NCI-H128 (cell line): ENCODE measurements around the gene MMS19.
"Not testable (repeated sequence)": the region's sequence is repeated elsewhere in the genome, so short reads cannot be mapped to it uniquely, and the experiment has no call there.

Experiments used
- DNase-seq: peaks from one replicate; lab custom pipeline; 2025; ENCODE audit not compliant: unreplicated experiment; lab: John Stamatoyannopoulos, UW

Gene MMS19

DNA sequence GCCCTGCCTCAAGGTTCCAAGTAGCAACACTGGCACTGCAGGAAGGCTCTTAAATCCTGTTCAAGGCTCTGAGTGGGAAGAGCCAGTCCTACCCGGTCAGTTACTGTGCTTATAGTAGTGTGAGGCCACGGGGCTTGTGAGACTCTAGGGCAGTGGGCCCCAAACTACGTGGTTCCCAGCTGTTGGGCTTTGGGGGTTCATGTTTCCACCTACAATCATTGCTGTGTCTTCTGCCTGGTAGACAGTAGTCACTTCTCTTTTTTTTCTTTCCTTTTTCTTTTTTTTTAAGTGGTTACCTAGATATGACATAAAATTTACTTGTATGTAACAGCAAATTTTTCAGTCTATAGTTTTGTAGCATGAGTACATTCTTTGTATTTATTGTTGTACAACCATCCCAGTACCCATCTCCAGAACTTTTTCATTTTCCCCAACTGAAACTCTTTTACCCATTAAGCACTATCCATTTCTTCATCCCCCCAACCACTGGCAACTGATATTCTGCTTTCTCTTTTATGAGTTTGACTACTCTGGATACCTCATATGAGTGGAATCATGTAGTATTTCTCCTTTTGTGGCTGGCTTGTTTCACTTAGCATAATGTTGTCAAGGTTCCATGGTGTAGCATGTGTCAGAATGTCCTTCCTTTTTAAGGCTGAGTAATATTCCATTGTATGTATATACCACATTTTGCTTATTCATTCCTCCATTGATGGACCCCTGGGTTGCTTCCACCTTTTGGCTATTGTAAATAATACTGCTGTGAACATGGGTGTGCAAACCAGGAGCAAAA lies 8.2 kb upstream of the MMS19 start:
- no peak for DNase-seq

- DNase-seq, result no peak
Observed at GRCh38 chr10:97505152-97505551, 6.9 kb upstream of the MMS19 start.

GRCh38 chr10:97503406-97503805 lies 5.2 kb upstream of the MMS19 start:
- DNase-seq, result no peak

- DNase-seq, result no peak
Observed at GRCh38 chr10:97502916-97503315, 4.7 kb upstream of the MMS19 start.

- DNase-seq, result no peak
Observed at GRCh38 chr10:97500297-97500575, 2.0 kb upstream of the MMS19 start.

- DNase-seq, result no peak
Observed at GRCh38 chr10:97499561-97500296, 1.5 kb upstream of the MMS19 start.

- no peak for DNase-seq
Observed at GRCh38 chr10:97498841-97499560, 779 bp upstream of the MMS19 start, which contains the start of gene UBTD1. Gene UBTD1, plus strand, starts transcription at chr10:97498924. Its CDS starts 280 bp downstream, at chr10:97499204.

DNA sequence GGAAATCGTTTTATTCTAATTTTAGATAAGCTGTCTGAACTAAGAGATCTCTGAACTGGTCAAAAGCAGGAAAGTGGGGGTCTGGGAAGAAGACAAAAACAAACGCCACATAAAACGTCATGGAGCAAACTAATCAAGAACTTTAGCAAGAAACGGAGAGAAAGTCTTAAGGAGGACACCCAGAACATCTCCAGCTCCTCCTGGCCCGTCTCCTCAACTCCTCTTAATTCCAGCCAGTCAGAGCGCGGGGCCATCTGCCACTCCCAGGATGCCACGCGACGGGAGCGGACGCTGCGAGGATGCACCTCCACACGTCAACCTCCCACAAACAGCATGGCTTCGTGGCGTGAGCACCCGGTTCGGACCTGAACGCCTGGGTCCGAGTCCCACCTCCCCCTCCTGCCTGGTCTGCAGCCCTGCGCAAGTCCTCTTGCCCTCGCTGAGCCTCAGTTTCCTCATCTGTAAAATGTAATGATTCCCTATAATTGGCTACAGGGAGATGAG lies 598 bp downstream of the MMS19 start:
- peak; percentile 38 for DNase-seq

DNA sequence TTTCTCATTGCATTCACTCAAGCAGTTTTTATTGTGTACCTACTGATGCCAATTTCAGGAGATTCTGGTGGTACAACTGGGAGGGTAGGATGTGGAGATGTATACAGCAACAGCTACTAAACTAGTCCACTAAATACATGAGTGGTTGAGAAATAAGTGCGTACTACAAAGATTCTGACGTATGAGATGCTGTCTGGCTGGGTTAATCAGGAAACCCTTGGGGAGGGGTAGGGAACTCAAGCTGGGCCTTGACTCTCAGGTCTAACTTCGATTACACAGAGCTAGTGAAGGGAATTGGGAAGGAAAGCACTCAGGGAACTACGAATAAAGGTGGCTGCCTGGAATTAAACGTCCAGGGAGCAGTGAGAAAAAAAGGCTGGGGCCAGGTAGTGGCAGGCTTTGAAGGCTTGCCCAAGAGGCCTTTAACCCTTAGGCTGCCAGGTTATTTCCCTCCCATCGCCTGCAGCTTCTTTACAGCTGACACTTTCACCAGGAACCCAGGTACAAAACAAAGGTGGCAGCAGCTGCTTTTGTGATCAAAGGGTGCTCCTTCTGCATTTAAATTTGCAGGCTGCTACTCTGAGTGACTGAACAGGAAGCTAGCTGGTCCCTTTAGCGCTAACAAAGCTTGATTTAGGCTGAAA lies 3.2 kb downstream of the MMS19 start:
- DNase-seq, result no peak

- DNase-seq, result no peak
Observed at GRCh38 chr10:97494151-97494550, 4.1 kb downstream of the MMS19 start.

DNA sequence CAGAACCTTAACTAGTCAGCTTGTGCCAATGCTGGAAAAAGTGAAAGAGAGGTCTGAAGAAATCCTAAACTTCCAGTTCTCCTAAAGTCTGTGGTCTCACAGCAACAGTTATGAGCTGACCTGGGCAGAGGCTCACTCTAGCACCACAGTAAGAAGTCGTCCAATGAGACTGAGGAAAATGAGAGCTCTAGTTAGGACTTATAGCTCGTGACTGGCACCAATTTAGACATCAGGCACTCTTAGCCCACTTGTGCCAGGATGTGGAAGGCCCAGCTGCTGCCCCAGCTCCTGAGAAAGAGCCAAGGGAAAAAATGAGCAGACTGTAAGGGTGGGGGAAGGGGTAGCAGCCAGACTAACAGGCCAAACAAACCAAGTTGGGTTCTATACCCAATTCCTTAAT lies 7.6 kb downstream of the MMS19 start:
- no peak for DNase-seq

DNA sequence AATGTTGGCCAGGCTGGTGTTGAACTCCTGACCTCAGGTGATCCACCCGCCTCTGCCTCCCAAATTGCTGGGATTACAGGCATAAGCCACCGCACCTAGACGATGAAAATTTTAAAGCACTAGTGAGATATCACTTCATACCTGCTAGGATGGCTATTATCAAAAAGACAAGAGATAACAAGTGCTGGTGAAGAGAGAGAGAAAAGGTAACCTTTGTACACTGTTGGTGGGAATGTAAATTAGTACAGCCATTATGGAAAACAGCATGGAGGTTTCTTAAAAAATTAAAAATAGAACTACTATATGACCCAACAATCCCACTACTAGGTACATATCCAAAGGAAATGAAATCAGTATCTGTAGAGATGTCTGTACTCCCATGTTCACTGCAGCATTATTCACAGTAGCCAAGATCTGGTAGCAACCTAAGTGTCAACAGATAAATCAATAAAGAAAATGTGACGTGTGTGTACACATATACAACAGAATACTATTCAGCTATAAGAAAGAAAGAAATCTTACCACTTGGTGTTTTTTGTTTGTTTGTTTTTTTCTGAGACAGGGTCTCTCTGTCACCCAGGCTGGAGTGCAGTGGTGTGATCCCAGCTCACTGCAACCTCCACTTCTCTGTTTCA lies 12.5 kb downstream of the MMS19 start:
- DNase-seq, result no peak

- no peak for DNase-seq
Observed at GRCh38 chr10:97483921-97484320, 14.3 kb downstream of the MMS19 start.

GRCh38 chr10:97483506-97483905 lies 14.7 kb downstream of the MMS19 start:
- DNase-seq, result no peak

GRCh38 chr10:97482381-97482780 lies 15.8 kb downstream of the MMS19 start:
- no peak for DNase-seq

DNA sequence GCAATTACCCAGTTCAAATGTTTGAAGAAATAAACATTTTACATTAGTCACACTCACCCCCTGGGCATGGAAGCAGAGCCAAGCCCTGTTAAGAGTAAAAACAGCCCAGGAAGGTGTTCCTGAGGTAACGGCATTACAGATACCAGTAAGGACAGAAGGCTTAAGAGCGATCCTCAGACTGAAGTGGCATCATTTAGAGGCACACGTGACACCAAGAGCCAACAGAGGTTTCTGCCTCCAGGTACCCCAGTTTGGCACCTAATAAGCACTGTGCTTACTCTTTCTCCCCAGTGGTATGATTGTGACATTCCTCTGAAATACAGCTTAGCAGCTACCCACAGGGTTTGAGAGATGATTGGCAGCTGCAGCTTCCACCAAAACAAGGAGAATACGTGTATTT lies 17.2 kb downstream of the MMS19 start:
- DNase-seq, result no peak

DNA sequence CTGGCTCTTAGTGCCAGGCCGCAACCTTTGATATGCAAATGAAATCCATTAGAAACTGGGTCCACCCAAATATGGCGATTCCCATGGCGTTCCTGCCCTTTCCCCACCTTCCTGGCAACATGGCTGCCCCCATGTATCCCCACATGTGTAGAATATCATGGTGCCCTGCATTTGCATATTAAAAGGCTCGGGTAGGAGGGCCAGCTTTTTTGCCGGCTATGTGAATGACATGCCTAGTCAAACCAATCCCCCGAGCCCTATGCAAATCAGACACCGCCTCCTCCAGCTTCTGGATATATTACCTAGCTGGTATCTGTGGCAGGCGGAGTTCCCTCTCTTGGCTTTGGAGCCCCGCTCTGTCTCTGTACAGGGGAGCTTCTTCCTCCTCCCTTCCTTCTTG lies 18.3 kb downstream of the MMS19 start:
- DNase-seq, result no peak

- DNase-seq, result not testable (repeated sequence)
Observed at GRCh38 chr10:97479410-97479809, 18.8 kb downstream of the MMS19 start.

DNA sequence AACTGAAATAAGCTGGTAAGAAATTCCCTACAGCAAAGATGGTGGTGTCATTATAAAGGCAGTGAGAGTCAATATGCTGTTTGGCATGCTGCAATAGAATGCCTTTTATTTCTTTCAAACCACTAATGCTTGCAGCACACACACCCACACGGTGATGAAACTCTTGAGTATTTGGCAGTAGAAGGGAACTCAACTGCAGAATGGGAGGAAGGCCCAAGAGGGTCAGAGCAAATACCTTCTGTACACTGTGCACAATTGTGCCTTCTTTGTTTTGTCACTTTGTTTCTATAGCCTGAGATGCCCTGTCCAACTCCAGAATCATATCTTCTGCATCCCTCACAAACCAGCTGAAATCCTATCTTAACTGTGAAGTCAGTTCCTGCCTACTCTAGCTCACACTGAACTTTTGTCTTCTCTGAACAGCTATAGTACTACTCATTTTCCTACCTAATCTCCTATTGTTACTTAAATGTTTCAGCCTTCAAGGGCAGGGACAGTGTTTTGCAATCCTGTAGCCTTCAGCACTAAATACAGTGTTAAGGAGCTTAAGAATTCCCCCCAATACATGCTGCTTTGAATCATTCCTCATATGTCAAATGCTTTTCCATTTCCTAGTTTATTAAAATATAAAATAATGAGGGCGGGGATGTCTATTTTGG lies 22.2 kb downstream of the MMS19 start:
- DNase-seq, result no peak

GRCh38 chr10:97474918-97475317 lies 23.3 kb downstream of the MMS19 start:
- no peak for DNase-seq
